Esophagus muscularis mucosa (tissue), 4 donors: ENCODE results near the gene HOXB7.

Source experiments
- CTCF ChIP-seq, 3 experiments: fragments of 200-600 bp in 2 of 3; fragments of 450-650 bp in 1 of 3; sonication (generic) in 2 of 3; IDR thresholded peaks; one replicate each; pipeline ENCODE4 v1.5.1; 2017 to 2019; ENCODE audit warnings: antibody characterized with exemption in 3 of 3, mild to moderate bottlenecking in 2 of 3, moderate library complexity in 1 of 3
- EP300 ChIP-seq: sonication (generic); formaldehyde crosslinking; IDR thresholded peaks from one replicate; pipeline ENCODE4 v1.6.1; 2017; ENCODE audit warnings: antibody characterized with exemption
- POLR2A ChIP-seq: fragments of 450-650 bp; IDR thresholded peaks from one replicate; pipeline ENCODE4 v1.6.1; 2017; ENCODE audit warnings: antibody characterized with exemption, moderate library complexity, mild to moderate bottlenecking, low read depth

- TF ChIP-seq CTCF (IDR thresholded peaks at IDR 0.05) (no peak), POLR2A (no peak), EP300 (no peak)
Measured at GRCh38 chr17:48568499-48569239, 42.1 kb downstream of the HOXB7 start.
